Esophagus squamous epithelium (tissue), 4 donors: Measurements from ENCODE around the gene ZNF138.

Source experiments
- CTCF ChIP-seq, 6 experiments: fragments of 450-650 bp in 4 of 6; fragments of 200-600 bp in 2 of 6; sonication (generic) in 2 of 6; IDR thresholded peaks; one replicate each; pipeline ENCODE4 v1.5.1; 2016 to 2019; ENCODE audit warnings: antibody characterized with exemption in 6 of 6, mild to moderate bottlenecking in 4 of 6, moderate library complexity in 4 of 6
- POLR2A ChIP-seq, 4 donors: fragments of 450-650 bp; IDR thresholded peaks; one replicate each; pipeline ENCODE4 v1.6.1; 2017; ENCODE audit warnings: antibody characterized with exemption in 4 of 4, mild to moderate bottlenecking in 4 of 4, moderate library complexity in 3 of 4

DNA sequence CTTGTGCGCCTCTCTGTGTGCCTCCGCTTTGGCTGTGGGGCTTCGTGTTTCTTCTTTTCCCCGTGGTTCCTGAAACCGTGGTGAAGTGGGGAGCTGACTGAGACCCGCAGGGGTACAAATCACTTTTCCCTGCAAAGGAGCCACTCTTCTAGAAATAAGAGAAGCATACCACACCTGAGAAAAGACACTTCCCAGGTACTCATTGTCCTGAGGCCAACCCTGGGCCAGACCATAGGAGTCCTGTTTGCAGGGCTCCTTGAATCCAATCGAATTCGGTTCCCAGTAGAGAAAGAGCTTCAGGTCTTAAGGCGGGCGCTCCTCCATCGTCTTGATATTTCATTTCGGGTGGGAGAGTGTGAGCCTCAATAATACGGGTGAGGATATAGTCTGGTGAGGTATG, 76.4 kb downstream of the ZNF138 start:
- no peak for TF ChIP-seq CTCF (IDR thresholded peaks at IDR 0.05)
- TF ChIP-seq POLR2A (IDR thresholded peaks at IDR 0.05) = no peak
